Fibroblast of the conjunctiva (primary cell): ENCODE data around the gene HTT.
"Not testable (repeated sequence)": the region's sequence is repeated elsewhere in the genome, so short reads cannot be mapped to it uniquely, and the experiment has no call there.

Source experiments
- DNase-seq: peaks from one replicate; pipeline ENCODE4 v3.0.0-alpha.2; 2010; ENCODE audit warnings: low read depth

Gene HTT

GRCh38 chr4:3046162-3046561 lies 28.3 kb upstream of the HTT start:
- no peak for DNase-seq

GRCh38 chr4:3046623-3047022 lies 27.9 kb upstream of the HTT start:
- DNase-seq = no peak

DNA sequence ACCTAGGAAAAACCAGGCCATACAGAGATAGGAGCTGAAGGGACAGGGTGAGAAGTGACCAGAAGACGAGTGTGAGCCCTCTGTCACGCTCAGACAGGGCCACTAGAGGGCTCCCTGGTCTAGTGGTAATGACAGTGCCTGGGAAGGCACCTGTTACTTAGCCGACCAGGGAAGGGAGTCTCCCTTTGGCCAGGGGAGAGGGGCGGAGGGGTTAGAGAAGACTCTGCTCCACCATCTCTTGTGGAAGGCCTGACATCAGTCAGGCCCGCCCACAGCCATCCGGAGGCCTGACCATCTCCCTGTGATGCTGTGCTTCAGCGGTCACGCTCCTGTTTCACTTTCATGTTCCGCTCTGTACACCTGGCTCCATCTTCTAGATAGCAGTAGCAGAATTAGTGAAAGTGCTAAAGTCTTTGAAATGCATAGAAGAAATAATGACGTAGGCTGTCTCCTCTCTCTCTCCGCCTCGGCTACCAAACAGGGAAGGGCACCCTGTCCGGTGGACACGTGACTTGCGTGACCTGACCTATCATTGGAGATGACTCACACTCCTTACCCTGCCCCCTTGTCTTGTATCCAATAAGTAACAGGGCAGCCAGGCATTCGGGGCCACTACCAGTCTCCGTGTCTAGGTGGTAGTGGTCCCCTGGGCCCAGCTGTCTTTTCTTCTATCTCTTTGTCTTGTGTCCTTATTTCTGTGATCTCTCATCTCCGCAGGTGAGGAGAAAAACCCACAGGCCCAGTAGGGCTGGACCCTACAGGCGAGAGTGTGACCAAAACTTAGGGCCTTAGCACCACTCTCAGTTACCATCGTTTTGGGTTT lies 26.8 kb upstream of the HTT start:
- DNase-seq = peak; percentile 23

DNA sequence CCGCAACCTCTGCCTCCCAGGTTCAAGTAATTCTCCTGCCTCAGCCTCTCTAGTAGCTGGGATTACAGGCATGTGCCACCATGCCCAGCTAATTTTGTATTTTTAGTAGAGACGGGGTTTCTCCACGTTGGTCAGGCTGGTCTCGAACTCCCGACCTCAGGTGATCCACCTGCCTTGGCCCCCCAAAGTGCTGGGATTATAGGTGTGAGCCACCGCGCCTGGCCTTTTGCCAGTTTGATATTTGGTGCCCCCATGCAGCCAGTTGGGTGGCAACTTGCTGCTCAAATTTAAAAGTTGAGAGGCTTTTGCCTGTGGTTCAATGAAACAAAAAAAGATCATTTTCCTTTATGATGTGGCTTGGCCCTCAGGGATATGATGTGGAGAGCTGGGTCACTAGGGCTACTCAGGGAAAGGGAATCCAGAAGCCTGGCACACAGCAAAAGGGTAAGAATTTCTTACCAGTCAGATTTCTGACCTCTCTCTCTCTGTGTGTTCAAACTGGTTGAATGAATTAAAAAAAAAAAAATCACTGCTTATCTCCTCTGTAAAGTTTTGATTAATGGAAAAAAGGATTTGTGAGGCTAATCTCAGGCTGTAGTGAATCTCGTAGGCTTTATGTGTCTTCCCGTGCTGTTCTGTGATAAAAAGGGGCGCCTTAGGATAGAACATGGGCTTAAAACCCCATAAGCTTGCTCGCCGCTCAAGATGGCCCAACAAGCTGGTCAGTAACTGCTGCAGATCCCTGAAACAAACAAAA lies 23.2 kb upstream of the HTT start:
- not testable (repeated sequence) for DNase-seq

GRCh38 chr4:3054169-3054759 lies 20.2 kb upstream of the HTT start:
- DNase-seq = no peak

- no peak for DNase-seq
Observed at GRCh38 chr4:3059943-3060342, 14.5 kb upstream of the HTT start.

DNA sequence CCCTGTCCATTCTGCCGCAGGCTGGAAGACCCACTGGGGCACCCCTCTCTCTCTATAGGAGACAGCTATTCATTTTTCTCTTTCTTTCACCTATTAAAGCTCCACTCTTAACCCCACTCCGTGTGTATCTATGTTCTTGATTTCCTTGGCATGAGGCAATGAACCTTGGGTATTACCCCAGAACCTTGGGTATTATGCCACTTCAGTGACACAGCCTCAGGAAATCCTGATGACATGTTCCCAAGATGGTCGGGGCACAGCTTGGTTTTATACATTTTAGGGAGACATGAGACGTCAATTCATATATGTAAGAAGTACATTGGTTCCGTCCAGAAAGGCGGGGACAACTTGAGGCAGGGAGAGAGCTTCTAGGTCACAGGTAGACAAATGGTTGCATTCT lies 13.5 kb upstream of the HTT start:
- DNase-seq = no peak

- DNase-seq = no peak
Observed at GRCh38 chr4:3062471-3062870, 12.0 kb upstream of the HTT start.

- no peak for DNase-seq
Observed at GRCh38 chr4:3065551-3065950, 8.9 kb upstream of the HTT start.

GRCh38 chr4:3066836-3067400 lies 7.6 kb upstream of the HTT start:
- no peak for DNase-seq

GRCh38 chr4:3067473-3068001 lies 6.9 kb upstream of the HTT start:
- DNase-seq = no peak

- DNase-seq = no peak
Observed at GRCh38 chr4:3069661-3070199, 4.8 kb upstream of the HTT start.

- DNase-seq = no peak
Observed at GRCh38 chr4:3070709-3071500, 3.6 kb upstream of the HTT start.

GRCh38 chr4:3071811-3072210 lies 2.7 kb upstream of the HTT start:
- DNase-seq = no peak

DNA sequence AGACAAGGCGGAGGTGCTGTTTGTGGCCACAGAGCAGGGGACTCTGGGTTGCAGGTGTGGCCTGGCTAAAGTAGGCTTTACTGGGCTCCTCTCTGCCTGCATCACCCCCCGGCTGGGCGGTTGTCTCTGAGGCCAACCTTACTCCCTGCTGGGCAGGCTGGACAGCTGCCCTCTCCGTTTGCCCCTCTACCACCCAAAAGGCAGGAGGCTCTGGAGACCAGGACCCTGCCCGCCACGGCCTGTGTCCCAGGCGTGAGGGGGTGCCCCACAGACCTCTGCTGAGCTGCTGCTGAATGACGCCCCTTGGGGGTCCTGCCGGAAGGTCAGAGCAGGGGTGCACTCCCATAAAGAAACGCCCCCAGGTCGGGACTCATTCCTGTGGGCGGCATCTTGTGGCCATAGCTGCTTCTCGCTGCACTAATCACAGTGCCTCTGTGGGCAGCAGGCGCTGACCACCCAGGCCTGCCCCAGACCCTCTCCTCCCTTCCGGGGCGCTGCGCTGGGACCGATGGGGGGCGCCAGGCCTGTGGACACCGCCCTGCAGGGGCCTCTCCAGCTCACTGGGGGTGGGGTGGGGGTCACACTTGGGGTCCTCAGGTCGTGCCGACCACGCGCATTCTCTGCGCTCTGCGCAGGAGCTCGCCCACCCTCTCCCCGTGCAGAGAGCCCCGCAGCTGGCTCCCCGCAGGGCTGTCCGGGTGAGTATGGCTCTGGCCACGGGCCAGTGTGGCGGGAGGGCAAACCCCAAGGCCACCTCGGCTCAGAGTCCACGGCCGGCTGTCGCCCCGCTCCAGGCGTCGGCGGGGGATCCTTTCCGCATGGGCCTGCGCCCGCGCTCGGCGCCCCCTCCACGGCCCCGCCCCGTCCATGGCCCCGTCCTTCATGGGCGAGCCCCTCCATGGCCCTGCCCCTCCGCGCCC lies 1.1 kb upstream of the HTT start:
- DNase-seq = no peak

DNA sequence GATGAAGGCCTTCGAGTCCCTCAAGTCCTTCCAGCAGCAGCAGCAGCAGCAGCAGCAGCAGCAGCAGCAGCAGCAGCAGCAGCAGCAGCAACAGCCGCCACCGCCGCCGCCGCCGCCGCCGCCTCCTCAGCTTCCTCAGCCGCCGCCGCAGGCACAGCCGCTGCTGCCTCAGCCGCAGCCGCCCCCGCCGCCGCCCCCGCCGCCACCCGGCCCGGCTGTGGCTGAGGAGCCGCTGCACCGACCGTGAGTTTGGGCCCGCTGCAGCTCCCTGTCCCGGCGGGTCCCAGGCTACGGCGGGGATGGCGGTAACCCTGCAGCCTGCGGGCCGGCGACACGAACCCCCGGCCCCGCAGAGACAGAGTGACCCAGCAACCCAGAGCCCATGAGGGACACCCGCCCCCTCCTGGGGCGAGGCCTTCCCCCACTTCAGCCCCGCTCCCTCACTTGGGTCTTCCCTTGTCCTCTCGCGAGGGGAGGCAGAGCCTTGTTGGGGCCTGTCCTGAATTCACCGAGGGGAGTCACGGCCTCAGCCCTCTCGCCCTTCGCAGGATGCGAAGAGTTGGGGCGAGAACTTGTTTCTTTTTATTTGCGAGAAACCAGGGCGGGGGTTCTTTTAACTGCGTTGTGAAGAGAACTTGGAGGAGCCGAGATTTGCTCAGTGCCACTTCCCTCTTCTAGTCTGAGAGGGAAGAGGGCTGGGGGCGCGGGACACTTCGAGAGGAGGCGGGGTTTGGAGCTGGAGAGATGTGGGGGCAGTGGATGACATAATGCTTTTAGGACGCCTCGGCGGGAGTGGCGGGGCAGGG lies 568 bp downstream of the HTT start:
- DNase-seq = peak; percentile 17

GRCh38 chr4:3075652-3075981 lies 1.1 kb downstream of the HTT start:
- DNase-seq = no peak

DNA sequence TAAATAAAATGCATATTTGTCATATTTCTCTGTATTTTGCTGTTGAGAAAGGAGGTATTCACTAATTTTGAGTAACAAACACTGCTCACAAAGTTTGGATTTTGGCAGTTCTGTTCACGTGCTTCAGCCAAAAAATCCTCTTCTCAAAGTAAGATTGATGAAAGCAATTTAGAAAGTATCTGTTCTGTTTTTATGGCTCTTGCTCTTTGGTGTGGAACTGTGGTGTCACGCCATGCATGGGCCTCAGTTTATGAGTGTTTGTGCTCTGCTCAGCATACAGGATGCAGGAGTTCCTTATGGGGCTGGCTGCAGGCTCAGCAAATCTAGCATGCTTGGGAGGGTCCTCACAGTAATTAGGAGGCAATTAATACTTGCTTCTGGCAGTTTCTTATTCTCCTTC lies 3.3 kb downstream of the HTT start:
- no peak for DNase-seq

DNA sequence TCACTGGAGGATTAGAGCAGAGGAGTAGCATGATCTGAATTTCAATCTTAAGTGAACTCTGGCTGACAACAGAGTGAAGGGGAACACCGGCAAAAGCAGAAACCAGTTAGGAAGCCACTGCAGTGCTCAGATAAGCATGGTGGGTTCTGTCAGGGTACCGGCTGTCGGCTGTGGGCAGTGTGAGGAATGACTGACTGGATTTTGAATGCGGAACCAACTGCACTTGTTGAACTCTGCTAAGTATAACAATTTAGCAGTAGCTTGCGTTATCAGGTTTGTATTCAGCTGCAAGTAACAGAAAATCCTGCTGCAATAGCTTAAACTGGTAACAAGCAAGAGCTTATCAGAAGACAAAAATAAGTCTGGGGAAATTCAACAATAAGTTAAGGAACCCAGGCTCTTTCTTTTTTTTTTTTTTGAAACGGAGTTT lies 5.2 kb downstream of the HTT start:
- no peak for DNase-seq
